Placental pericyte (primary cell): ENCODE data around the gene TKTL1. TPM values are rescaled to one million over a fixed set of nuclear protein-coding genes. Genes with fewer than 3 reads are reported as not detected.

ENCODE experiments used
- total RNA-seq: library from RNA; depleted of rRNA; stranded (reverse); fragments of >200 nt; gene quantifications from 2 replicates; pipeline ENCODE4 v1.2.3, GENCODE V29; 2012

Gene TKTL1
- not detected in 2 replicates for total RNA-seq

GRCh38 chrX:154295664-154296310 lies at the start of gene TKTL1:
TSS of gene TKTL1 (plus strand) at chrX:154295795. CDS start at chrX:154295860, 65 bp downstream.

DNA sequence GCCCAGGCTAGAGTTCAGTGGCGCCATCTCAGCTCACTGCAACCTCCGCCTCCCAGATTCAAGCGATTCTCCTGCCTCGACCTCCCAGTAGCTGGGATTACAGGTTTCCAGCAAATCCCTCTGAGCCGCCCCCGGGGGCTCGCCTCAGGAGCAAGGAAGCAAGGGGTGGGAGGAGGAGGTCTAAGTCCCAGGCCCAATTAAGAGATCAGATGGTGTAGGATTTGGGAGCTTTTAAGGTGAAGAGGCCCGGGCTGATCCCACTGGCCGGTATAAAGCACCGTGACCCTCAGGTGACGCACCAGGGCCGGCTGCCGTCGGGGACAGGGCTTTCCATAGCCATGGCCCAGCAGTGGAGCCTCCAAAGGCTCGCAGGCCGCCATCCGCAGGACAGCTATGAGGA lies 38.3 kb upstream of the TKTL1 start, which contains the start of gene OPN1MW3:
Gene OPN1MW3 (plus strand): TSS at position 301 of the 400 bp plus-strand sequence. CDS start 38 bp downstream, at position 339.

GRCh38 chrX:154294791-154295574 lies 612 bp upstream of the TKTL1 start, which contains the start of gene TEX28:
TSS of gene TEX28 (minus strand) at chrX:154295124. CDS start at chrX:154292117, 3,007 bp downstream.

GRCh38 chrX:154374313-154375155 lies 78.9 kb downstream of the TKTL1 start, which contains the start of gene FLNA:
TSS of gene FLNA (minus strand) at chrX:154374634. CDS start at chrX:154371245, 3,389 bp downstream.

GRCh38 chrX:154378799-154379568 lies 83.4 kb downstream of the TKTL1 start, which contains the start of gene EMD:
TSS of gene EMD (plus strand) at chrX:154379295. CDS start at chrX:154379485, 190 bp downstream.

Other genes with a start within 250 kb of the TKTL1 start
- gene MECP2, start 198.1 kb upstream of the TKTL1 start, total RNA-seq: 31.5 and 33.5 TPM in 2 replicates
- not detected in 2 replicates for gene OPN1LW, start 151.6 kb upstream of the TKTL1 start, total RNA-seq
- not detected in 2 replicates for gene OPN1MW, start 113.2 kb upstream of the TKTL1 start, total RNA-seq
- not detected in 2 replicates for gene OPN1MW2, start 76.0 kb upstream of the TKTL1 start, total RNA-seq
- not detected in 2 replicates for gene OPN1MW3, start 38.2 kb upstream of the TKTL1 start, total RNA-seq
- not detected in 2 replicates for gene TEX28, start 671 bp upstream of the TKTL1 start, total RNA-seq
- gene FLNA, start 78.8 kb downstream of the TKTL1 start, total RNA-seq: 2,184 and 2,759 TPM in 2 replicates
- 37.9 and 39.5 TPM in 2 replicates for gene EMD, start 83.5 kb downstream of the TKTL1 start, total RNA-seq
- 1,465 and 3,108 TPM in 2 replicates for gene RPL10, start 102.6 kb downstream of the TKTL1 start, total RNA-seq
- 59.4 and 61.3 TPM in 2 replicates for gene DNASE1L1, start 113.5 kb downstream of the TKTL1 start, total RNA-seq
- 22.8 and 30.0 TPM in 2 replicates for gene TAFAZZIN, start 115.7 kb downstream of the TKTL1 start, total RNA-seq
- gene ATP6AP1, start 132.9 kb downstream of the TKTL1 start, total RNA-seq: 55.3 and 151 TPM in 2 replicates
- 167 and 170 TPM in 2 replicates for gene GDI1, start 141.4 kb downstream of the TKTL1 start, total RNA-seq
- 40.2 and 106 TPM in 2 replicates for gene FAM50A, start 148.3 kb downstream of the TKTL1 start, total RNA-seq
- 21.2 and 25.8 TPM in 2 replicates for gene PLXNA3, start 162.5 kb downstream of the TKTL1 start, total RNA-seq
- 15.7 and 20.4 TPM in 2 replicates for gene LAGE3, start 183.5 kb downstream of the TKTL1 start, total RNA-seq
- gene UBL4A, start 190.8 kb downstream of the TKTL1 start, total RNA-seq: 33.0 and 51.5 TPM in 2 replicates
- gene SLC10A3, start 194.8 kb downstream of the TKTL1 start, total RNA-seq: 38.1 and 45.2 TPM in 2 replicates
- 24.5 and 45.1 TPM in 2 replicates for gene FAM3A, start 220.4 kb downstream of the TKTL1 start, total RNA-seq